ENCODE measurements around the gene ZNF500.

The ZNF500 gene

DNA sequence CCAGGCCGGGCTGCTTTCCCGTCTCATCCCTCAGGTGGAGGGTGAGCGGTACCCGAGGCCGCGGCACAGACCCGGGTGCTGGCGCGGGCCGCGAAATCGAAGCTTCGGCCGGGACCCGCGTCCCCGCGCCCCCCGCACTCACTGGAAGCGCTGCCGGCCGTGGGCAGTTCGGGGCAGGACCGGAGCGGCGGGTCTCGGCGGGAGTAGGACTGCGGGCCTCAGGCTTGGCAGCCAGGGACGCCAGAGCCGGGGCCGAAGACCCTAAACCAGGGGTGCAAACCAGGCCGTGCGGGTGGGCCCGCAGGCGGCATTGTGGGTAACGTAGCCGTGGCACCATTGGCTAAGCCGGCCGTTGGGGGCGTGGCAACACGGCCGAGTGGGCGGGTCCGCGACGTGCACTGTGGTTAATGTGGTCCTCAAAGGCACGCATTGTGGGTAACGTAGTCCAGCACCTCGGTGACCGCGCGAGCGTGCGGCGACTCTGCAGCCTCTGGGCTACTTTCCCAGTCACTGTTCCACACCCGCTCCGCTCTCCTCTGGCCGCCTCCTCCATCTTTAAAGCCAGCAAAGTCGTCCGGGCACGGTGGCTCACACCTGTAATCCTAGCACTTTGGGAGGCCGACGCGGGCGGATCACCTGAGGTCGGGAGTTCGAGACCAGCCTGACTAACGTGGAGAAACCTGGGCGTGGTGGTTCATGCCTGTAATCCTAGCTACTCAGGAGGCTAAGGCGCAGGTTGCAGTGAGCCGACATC is at the start of gene ZNF500:
TSS of gene ZNF500 (minus strand) at position 288 of the 754 bp plus-strand sequence. CDS start 1,184 bp downstream, outside the sequence.
- in situ Hi-C loops (cut with MboI; ENCODE audit: low sequenced_read_pairs), result no loop called here

DNA sequence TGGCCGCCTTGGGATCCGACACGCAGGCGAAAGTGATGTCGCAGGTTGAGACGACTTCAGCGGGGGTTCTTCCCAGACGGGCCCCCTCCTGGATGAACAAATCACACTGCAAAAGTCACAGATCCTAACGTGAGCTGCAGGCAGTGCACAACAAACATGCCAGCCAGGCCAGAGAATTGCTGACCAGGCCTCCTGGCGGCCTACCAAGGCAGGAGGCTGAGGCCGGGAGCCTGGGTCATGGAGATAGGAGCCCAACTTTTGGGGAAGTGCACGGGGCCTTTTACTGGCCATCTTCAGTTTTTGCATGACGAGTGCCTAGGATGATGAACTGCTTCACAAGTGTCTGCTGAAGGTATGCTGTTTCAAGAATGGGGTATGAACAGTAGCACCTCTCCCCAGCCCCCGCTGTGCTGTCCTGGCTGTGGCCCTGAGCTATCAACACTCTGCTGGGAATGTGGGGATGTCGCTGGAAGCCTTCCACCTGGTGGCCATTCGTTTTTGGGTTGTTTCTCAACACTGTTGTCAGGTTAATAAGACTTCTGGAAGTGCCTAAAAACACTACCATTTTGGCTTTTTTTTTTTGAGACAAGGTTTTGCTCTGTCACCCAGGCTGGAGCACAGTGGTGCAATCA is 47.7 kb upstream of the ZNF500 start:
- in situ Hi-C loops (cut with MboI; ENCODE audit: low sequenced_read_pairs), result no loop called here

DNA sequence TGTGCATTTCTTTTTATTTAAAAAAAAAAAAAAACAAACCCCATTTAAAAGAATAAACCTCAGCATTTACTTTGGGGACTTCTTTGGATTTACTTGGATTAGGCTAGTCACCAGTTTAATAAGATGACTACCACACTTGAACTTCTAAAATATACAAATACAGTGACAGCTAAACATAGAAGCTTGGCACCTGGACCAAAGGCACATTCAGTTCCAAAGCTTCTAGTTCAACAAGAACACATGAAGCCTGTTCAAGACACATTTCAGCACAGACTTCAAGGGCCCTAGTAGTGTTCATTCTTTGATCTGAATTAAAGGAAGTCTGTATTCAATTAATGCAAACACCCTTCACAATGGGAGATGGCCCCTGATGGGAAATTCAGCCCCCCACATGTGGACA is 47.1 kb upstream of the ZNF500 start:
- in situ Hi-C loops (cut with MboI; ENCODE audit: low sequenced_read_pairs), result no loop called here

DNA sequence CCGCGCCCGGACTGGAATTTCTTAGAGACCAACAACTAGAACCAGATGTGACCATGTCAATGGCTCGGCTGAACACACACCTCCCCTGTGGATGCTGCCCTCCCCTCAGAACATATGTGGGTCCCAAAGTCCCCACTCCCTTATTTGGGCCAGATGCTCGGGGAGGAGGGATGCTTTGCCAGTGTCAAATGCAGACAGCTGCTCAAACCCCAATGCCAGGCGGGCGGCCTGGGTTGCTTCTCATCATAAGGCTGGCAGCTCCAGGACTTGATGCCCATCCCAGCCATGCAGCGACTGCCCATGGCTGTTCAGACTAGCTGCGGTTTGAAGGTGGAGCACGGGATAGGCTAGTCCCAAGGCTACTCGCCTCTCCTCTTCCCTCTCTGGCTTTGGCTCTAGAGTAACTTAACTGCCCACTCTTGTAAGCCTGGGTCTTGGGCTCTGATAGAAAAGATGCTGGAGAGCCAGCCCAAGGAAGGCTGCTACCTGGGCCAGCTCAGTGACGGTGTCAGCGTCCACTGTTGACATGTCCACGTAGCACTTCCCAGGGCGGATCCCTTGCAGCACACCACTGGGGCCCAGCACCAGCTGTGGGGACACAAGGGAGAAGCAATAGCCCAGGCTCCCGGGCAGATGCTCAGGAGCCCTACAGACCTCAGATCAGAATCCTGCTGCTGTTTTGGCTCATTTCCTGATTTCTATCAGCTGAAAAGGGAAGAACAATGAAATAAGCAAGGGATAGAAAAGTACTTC is 46.5 kb upstream of the ZNF500 start:
- in situ Hi-C loops (cut with MboI; ENCODE audit: low sequenced_read_pairs), result no loop called here

DNA sequence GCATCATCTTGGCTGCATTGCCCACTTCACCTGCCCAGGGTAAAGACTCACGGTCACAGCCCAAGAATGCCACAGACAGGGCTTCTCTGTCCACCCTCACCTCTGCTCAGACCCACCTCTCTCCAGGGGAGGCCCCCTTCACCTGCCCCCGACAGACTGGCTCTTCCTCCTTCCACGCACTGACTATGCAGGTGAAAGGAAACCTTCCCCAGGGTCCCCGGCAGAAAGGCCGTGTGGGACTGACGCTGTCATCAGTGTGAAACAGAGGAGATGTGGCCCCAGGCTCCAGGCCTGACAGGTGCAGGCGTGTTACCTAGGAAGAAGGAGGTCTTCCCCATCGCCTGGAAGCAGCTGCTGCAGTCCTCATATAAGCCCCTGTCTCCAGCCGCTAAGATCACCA is 44.8 kb upstream of the ZNF500 start:
- in situ Hi-C loops (cut with MboI; ENCODE audit: low sequenced_read_pairs), result no loop called here

DNA sequence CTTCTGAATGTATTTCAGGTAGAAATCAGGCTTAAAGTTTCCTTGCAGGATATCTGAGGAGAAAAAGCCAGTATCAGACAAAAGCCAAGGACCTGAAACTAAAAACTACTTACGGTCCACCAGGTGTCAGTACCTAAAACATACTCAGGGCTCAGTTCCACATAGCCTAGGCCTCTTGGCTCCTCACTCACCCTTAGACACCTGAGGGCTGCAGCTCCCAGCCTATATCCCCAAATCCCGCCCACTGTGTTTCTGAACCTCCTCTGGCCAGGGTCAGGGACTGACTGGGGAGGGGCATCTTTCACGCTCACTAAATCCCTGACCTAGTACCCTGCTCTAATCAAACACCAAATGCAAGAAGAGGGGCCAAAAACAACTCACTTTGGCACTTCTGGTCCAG is 44.3 kb upstream of the ZNF500 start:
- in situ Hi-C loops (cut with MboI; ENCODE audit: low sequenced_read_pairs), result no loop called here

DNA sequence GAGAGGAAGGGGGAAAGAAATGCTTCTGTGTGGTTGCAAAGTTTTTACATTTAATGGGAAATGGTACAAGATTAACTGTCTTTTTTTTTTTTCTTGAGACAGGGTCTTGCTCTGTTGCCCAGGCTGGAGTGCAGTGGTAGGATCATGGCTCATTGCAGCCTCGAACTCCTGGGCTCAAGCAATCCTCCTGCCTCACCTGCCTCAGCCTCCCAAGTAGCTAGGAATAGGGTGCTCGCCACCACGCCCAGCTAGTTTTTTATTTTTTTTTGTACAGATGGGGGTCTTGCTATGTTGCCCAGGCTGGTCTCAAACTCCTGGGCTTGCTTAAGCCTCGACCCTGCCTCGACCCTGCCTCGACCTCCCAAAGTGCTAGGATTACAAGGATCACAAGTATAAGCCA is 39.3 kb upstream of the ZNF500 start:
- in situ Hi-C loops (cut with MboI; ENCODE audit: low sequenced_read_pairs), result no loop called here

DNA sequence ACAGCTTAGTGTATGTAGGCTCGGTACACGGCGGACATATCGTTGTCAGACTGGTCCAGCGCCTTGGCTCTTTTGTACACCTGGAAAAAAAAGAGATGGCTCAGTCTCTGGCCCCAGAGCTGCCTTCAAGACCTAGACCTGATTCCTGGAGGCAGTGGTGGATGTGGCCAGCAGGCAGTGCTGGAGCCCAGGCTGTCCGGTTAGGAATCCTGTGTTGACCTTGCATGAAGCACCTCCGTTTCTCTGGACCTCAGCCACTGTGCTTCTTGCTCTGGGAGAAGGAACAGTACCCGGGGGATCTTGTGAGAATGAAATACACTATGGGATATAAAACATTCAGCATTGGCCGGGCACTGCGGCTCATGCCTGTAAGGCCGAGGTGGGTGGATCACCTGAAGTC is 38.3 kb upstream of the ZNF500 start:
- in situ Hi-C loops (cut with MboI; ENCODE audit: low sequenced_read_pairs), result no loop called here

DNA sequence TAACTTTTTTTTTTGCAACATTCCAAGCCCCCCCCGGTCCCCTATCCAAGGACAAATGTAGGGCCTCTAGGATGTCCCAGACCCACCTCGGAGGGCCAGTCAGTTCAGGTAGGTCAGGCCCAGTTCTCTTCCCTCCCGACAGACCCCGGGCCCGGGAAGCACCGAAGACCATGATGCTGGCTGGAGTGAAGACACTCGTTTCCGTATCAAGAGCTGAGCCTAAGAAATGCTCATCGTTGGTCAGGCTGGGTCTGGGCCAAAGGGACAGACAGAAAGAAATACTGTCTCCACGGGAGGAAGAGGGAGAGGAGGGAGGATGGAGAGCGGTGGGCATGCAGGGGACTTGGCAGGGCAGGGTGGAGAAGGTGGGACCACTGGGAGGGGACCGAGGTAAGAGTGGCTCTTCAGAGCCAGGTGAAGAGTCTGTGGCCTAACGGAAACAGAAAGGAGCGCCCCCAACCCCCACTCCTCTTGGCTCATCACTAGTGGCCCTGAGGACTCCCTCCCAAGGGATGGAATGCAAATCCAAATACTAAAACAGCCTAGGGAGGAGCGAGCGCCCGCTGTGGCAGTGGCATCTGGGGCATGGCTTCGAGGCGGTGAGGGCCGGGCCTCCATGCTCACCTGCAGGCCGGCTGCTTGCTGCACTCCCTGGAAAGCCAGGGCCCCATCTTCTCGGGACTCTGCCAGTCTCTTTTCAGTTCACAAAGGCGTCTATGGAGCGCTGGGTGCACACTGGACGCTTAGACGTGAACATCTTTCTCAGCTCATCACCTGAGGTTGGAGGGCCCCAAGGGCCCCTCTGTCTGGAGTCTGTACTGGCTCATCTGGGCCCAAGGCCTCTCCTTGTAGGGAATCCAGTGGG is 37.2 kb upstream of the ZNF500 start:
- in situ Hi-C loops (cut with MboI; ENCODE audit: low sequenced_read_pairs), result no loop called here

DNA sequence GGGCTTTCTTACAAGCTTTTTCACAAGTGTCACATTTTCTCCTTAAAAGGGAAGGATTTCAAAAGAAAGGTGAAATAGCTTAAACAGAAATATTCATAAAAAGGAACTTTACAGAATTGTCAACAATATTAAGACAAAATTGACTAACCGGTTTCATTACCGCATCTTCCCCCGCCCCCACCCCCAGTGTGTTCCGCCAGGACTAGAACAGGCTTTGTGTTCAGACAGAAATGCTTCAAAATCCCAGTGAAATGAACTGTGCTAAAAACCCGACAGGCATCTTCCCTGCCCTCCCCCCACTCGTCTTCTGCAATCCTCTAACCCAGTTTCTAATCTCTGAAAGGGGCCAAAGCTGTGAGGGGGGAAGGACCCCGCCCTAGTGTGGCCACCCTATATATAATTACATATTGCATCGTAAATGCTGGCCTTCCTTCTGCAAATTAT is 36.5 kb upstream of the ZNF500 start:
- in situ Hi-C loops (cut with MboI; ENCODE audit: low sequenced_read_pairs), result no loop called here

DNA sequence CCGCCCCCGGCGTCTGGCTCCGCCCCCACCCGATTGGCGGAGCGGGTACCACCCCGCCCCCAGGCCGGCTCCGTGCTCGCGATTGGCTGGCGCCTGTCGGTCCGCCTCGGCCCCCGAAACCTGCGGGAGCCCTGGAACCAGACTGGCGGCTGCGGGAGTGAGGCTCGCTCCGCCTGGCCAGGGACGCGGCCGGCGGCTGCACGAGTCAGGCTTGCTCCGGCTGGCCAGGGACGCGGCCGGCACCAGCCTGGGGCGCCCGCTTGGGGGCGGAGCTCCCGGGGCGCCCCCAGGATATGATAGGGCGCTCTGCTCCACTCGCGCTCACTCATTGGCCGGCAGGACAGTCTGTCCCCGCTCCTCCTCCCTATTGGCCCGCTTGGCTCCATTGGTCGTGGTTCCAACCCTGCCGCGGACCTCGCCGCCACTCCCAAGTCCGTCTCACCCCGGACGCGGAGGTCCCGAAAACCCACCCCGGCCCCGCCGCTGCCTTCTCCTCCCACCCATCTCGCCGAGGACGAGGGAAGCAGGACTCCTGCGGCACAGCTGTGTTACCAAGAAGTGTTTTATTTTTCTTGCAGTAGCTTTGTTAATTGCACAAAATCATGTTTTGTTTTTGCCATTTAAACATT is 35.8 kb upstream of the ZNF500 start:
- in situ Hi-C loops (cut with MboI; ENCODE audit: low sequenced_read_pairs), result no loop called here

DNA sequence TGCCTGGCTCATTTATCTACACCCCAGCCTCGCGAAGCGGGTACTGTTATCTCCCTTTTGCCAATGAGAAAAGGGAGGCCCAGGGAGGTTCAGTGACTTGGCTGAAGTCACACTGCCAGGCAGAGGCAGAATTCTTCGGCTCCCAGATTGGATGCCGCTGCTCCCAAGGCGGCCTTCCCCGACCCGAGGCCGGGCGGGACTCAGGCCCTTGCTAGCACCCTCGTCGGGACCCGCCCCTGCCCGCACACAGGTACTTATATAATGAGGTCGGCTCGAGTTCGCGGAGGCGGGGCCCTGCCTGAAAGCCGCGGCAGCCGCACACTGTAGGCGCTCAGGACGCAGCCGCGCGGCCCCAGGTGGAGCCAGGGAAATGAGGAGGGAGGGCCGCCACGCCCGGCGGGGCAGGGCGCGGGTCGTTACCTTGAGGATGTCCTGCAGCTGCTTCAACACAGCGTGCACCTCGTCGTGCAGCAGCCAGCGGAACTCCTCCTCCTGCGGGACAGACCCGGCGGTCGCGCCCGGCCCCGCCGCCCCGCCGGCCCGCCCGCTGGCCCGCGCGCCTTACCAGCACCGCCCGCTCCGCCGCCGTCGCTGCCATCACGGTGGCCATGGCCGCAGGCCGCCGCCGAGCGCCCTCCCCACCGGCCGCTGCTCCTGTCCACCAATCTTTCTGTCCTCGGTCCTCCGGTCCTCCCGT is 35.1 kb upstream of the ZNF500 start, which contains the start of gene ROGDI:
TSS of gene ROGDI (minus strand) at position 672 of the 697 bp plus-strand sequence. CDS start at position 610, 62 bp downstream.
- in situ Hi-C loops (cut with MboI; ENCODE audit: low sequenced_read_pairs), result no loop called here

DNA sequence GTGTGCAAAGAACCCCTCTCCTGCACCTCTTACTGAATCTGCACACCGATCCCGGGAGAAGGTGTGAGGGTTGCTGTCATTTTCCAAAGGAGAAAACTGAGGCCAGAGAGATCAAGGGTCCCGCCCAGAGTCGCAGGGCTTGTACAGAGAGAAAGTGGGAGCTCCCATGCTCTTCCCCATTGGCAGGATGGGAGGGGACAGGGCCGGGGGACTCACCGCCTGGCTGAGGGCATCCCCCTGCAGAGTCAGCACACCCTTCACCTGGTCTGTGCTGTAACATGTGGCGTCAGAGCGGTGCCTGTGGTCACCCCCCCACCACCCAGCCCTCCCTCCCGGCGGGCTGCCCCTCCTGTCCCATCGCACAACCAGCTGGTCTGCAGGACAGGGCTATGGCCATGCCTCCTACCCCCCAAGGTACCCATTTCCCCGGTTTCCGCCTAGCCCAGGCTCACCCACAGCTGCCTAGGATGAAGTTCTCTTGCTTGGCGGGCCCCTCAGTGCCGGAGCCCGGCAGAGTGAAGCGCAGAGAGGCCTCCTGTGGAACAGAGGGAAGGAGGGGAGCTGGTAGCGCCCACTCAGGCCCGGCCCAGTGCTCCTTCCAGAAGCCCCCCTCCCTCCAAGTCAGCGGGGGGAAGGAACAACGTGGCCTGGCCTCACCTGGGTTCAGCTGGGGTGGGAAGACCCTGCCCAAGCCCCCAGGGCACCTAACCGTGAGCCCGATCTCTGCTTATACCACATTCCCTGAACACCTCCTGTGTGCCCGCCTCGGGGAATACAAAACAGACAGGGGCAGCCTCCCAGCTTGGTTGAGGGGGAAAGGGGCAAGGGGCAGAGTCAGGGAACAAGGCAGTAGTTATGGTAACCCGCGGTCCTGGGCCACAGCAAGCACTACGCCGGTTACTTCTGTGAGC is 34.3 kb upstream of the ZNF500 start:
- in situ Hi-C loops (cut with MboI; ENCODE audit: low sequenced_read_pairs), result no loop called here

DNA sequence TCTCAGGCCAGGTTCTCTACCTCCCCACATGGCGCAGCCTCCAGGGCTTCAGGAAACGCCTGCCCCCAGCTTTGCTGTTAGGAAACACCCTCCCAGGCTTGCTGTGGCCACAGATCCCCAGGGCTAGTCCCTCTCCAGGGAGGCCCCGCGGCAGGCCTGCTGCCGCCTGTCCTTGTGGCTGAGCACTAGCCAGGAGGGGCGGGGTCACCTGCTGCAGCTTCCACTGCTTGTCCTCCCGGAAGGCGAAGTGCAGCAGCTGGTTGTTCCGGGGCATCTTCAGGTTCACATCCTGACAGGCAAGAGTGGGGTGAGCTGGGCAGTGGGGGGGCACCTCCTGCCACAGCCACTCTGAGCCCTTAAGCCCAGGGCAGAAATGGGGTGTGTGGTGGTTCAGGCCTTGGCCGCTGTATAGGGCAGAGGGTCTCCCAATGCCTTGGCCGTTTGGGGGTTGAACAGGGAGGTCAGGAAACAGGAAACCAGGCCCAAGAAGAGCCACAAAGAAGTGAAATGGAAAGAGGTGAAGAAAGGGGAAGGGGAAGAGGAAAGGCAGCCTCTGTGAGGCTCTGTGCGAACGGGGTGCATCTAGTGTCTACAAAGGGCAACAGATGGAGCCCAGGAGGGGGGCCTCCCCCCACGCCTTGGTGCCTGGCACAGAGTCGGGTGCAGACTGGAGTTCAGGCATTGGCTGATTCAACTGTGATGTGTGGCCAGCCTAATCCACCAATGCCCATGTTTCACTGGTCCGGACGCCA is 33.5 kb upstream of the ZNF500 start:
- in situ Hi-C loops (cut with MboI; ENCODE audit: low sequenced_read_pairs), result no loop called here

DNA sequence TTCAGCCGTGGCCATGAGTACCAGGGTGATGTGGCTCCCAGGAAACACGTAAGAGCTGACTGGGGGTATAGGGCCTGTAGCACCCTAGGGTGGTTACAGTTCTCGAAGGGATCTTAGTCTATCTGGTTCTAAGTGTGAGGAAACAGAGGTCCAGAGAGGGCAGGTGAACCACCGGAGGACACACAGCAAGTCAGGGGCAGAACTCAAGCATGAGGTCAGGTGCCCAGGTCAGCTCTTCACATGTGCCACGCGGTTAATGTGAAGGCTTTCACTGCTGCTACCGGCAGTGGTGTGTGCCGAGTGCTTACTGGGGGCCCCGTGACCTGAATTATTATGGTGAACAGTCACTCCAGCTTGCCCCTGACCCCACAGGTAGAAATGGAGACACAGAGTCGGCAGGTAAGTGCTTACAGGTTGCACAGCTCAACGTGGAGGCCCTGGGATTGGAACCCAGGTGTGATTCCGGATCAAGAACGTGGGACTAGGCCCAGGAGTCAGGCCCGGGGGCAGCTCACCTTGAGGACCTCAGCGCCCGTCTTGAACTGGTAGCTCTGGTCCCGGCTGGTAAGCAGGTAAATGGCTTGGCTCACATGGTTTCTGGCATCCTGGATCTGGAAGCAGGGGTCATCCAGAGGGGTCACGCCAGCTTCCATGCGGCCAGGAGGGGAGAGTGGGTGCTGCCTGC is 32.4 kb upstream of the ZNF500 start:
- in situ Hi-C loops (cut with MboI; ENCODE audit: low sequenced_read_pairs), result no loop called here

DNA sequence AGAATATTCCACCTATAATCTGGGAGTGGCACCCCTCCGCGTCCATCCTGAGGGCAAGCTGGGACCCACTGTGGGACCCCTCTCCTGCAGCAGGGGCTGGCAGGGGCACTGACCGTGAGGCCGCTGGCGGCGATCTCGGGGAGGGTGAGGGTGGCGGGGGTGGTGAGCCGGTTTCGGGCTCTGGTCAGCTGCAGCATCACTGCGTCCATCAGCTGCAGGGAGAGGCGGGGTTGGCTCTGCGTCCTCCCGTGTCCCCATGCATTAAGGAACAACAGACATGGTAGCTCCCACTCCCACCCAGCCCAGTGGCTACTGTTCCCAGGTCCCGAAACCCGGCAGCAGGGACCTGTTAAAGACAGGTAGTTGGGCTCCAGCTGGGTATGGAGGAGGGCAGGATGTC is 31.5 kb upstream of the ZNF500 start:
- in situ Hi-C loops (cut with MboI; ENCODE audit: low sequenced_read_pairs), result no loop called here

DNA sequence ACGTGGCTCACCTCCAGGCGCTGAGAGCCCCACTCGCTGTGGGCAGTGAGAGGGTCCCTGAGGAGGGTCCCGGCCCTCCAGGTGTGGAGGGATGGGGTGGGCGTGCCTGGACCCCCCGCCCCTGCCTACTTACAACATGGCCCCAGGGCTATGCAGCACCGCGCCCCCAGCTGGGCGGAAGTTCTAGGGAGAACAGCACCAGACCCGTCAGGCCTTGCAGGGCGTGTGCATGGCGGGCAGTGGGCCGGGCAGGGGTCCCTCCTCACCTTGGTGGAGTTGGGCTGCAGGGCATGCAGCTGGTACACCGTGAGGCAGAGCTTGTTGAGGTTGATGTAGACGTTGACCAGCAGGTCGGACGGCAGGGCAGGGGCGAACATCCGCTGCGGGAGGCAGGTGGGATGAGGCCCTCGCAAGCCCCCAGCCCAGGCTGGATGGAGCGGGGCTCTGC is 30.9 kb upstream of the ZNF500 start:
- in situ Hi-C loops (cut with MboI; ENCODE audit: low sequenced_read_pairs), result no loop called here

Data from HL-60/S4 treated with retinoic acid at 250 ng/mL for 4 days and 3 days (cell line).